Jurkat, Clone E6-1 (cell line): ENCODE results near the gene TGFBR2.

ENCODE experiments used
- DNase-seq: peaks from one replicate; pipeline ENCODE4 v3.0.0-alpha.2; 2011; ENCODE audit warnings: low read depth, low spot score
- H3K4me3 ChIP-seq: 2 replicates; pipeline ENCODE4 v1.5.1; 2011; ENCODE audit warnings: mild to moderate bottlenecking, low read length, control low read depth, moderate library complexity

TGFBR2 gene

DNA sequence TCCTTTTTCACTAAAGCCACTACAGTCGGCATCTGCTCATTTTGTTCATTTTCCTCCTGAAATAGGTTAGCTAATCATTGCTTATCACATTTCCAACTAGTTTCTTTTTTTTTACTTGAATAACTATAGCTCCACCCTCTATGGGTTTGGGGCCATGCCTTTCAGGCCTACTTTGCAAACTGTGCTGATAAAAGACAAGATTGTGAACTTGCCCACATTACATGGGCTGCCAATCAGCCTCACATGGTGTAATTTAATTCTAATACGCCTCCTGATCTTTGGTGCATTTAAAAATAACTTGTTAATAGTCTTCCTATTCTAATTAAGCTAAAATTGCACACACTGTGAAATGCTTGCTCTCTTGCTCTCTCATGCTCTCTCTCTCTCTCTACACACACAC lies 90.5 kb downstream of the TGFBR2 start:
- no peak for DNase-seq
- no peak overlapping the region for H3K4me3 ChIP-seq

DNA sequence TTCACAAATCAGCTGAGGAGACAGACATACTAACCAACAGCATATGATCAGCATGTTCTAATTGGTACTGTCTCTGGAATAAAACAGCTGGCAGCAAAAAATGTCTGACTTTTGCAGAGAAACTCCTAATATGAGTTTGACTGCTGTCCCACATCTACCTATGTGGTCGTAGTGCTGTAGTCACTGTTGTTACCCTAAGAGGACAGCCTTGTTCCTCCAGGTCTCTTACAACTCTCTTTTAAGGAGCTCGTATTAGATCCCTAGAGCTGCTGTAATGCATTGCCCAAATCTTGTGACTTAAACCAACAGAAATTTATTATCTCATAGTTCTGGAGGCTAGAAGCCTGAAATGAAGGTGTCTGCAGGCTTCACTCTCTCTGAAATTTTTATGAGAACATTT lies 92.1 kb downstream of the TGFBR2 start:
- no peak for DNase-seq
- no peak overlapping the region for H3K4me3 ChIP-seq

DNA sequence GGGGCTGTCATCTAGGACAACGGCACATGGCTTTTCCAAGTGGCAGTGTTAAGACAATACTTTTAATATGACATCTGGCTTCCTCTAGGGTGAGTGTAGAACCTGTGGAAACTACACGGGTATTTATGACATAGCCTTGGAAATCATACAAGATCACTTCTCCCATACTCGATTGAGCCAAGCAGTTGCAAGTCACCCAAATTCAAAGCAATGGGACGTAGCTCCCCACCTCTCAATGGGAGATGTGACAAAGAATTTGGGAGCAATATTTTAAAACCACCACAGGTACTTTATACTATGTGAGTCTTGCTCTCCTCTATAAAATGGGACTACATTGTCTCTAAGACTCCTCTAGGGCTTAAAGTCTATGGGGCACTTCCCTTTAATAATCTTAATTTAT lies 93.5 kb downstream of the TGFBR2 start:
- no peak overlapping the region for H3K4me3 ChIP-seq
- no peak for DNase-seq

DNA sequence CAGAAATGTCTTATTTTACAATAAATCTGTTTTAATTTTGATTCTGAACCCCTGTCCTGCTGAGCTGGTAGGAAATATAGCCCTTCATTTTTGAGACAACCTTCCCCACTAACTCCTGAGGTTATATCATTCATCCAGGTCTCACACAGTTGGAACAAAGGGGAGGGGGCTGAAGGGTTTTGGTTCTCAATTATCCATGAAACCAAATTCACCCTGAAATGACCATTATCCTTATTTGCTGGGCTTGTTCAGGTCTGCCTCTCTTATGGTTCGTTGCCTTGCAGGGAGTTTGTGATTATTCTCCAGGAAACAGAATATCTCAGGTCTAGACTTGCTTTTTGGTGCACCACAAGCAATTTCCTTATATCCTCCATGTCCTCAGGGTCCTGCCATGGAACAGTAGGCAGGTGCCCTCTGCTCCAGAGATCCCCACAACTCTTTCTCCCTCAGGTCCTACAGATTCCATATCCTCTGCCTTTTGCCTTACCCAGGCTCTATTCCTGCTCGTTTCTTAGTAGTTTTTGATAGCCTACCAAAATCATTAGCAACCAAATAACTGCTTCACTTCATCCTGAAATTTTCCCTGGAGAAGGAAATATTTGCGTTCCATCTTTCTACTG lies 94.4 kb downstream of the TGFBR2 start:
- H3K4me3 ChIP-seq: no peak overlapping the region
- DNase-seq: no peak

DNA sequence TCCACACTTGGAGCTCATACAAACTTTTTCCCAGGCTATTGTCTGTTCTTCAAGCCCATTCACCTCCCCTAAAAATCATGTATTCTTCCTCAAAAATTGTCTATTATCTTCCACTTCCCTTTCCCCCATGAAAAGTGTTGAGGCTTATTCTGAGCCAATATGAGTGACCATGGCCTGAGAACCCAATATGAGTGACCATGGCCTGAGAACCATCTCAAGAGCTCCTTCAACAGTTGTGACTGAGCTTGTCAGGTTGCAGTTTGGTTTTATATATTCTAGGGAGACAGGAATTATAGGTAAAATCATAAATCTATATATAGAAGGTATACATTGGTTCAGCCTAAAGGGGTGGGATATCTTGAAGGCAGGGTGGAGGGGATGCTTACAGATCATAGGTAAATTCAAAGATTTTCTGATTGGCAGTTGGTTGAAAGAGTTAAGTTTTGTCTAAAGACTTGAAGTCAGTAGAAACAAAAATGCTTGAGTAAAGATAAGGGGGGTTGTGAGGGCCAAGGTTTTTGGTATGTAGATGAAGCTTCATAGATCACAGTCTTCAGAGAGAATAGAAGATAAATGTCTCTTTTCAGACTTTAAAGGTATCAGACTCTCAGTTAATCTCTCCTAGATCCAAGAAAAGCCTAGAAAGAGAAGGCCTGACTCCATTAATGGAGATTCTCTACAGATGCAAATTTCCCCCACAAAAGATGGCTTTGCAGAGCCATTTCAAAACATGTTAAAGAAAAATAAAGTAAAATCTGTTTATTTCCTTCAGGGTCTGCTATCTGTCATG lies 95.8 kb downstream of the TGFBR2 start:
- DNase-seq: no peak

DNA sequence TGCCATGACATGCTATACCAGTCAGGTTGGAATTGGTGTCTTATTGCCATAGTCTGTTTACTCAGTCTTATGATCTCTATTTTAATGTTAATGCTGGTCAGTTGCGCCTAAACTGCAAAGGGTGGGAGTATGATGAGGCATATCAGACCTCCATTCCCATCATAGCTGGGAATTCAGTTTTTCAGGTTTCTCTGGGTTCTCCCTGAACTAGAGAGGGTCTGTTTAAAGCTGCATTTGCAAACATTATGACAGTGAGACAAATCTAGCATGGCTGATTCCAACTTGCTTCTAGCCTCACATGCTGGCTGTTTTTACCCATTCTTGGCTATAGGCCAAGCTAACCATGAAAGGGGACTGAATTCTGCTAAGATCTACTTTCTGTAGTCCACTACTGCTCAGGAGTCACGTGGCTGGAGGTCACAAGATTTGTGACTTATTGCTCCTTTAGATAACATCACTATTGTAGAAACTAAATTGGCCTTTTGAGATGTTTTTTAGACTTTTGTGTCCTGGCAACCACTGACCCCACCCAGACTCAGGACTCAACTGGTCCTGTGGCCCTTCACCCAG lies 96.5 kb downstream of the TGFBR2 start:
- no peak overlapping the region for H3K4me3 ChIP-seq
- no peak for DNase-seq

More for the DNA sequence above, 95.8 kb downstream of the TGFBR2 start:
- no peak overlapping the region for H3K4me3 ChIP-seq

DNA sequence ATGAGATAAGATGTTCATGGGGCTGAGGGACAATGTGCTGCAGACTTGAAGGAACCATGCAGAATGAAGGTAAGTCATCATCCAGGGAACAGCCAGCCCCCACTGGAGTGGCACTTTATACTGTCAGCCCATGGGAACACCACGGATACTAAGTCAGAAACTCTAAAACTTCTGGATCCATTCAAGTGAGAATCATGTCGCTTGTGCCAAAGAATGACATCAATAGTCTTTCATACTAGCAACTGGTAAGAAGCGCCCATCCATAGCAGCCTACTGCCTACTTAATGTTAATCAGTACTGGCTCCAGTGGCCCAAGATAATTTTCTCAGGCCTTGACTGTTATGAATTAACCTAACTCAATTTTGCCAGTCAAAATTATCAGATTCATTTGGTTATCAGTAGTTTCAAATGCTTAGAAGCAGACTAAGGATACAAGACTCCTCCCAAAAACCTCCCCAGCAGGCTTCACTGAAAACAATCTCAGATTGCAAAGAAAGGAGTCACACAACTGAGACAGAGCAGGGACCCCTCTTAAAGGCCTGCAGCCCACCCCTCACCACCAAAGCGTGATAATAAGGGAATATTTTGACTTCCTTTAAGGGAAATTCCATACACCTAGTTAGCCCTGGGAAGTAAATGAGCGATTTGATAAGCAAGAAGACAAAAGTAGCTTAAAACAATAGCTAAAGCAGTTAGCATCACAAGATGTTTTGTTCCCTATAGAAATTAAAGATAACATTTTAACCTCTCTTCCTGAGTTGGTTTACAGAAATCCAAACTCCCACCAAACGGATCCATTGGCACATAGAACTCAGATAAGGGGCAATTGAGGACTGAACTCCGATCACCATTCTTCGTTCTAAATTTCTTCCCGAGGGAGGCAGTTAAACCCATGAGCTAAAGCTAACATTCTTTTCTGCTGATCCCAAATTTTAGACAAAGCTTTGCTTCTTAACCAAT lies 98.8 kb downstream of the TGFBR2 start:
- no peak for DNase-seq
- no peak overlapping the region for H3K4me3 ChIP-seq

DNA sequence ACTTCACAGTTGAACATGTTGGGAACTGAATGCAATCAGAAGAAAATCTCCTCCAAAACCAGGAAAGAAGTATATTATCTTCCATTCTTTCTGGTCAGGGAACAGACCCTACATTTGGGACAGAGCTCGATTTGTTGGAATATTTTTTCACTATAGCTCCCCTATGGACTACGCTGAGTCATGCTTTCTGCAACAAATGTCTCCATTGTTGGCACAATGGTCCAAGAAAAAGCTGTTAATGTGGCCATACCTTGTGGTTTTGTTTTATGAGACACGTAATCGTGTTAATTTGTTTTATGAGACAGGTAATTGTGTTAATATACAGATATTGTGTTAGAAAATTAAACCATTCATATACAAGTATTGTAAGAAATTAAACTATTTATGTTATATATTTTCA lies 101.4 kb downstream of the TGFBR2 start:
- H3K4me3 ChIP-seq: no peak overlapping the region
- no peak for DNase-seq

DNA sequence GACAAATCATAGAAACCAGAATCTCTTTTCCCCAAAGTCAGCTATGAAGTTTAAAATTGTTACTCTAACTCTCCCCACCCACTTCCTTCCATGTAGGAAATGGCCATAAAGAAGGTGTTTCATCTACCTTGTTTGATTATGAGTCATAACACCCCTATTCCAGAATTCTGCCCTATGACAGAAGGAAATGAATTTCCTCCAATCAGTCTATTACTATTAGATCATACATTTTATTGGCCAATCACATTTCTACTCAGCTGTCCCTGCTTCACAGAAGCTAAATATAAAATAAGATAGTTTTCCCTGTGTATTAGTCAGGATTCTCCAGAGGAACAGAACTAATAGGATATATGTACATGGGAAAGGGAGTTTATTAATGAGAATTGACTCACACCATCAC lies 102.1 kb downstream of the TGFBR2 start:
- H3K4me3 ChIP-seq: no peak overlapping the region
- DNase-seq: no peak

DNA sequence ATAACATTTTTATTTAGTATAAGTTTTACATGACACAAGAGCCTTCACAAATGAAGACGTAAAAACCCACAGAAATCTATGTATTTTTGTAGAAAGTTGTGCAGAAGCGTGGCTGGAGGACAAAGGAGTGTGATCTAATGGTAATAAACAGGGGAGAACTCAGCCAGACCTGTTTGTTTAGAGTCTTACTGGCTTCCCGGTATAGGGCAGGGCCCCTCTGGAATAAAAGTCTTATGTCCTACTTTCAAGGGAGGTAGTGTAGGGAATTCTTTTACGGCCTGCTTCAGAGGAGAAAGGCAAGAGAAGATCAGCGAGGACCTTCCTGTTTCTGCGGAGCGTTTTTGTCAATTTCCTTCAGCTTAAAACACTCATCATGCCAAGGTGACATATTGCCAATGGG lies 103.6 kb downstream of the TGFBR2 start:
- no peak overlapping the region for H3K4me3 ChIP-seq

DNA sequence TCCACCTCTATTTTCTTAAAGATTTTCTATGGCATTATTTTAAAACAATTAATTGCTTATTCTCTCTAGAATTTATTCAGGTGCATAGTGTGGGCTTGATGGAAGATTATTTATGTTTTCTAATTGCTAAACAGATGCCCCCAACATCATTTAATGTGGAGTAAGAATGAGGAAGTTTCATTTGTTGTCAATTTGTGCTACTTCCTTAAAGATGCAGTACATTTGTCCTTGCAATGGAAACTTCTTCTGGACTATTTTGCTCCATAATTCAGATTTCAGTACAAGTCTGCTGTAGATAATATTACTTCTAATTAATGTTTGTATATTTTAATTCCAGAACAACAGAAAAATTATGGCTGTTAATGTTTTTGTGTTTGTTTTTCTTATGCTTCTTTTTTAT lies 104.8 kb downstream of the TGFBR2 start:
- H3K4me3 ChIP-seq: no peak overlapping the region
- no peak for DNase-seq

More for the DNA sequence above, 103.6 kb downstream of the TGFBR2 start:
- DNase-seq: no peak

DNA sequence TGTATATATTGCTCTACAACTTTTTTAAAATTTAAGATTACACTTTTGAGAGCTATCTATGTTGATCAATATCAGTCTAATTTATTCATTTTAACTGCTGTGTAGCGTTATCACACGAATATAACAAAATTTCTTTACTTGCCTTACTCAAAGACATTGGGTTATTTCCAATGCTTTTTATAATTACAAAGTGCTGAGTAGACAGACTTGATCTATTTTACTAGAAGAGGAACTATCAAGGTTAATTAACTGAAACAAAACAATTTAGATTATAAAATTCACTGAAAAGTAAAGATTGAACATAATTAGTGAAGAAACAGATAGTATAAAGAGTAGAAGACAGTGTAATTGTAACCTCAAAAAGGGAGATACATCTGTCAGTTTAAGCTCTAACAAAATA lies 105.5 kb downstream of the TGFBR2 start:
- H3K4me3 ChIP-seq: no peak overlapping the region
- DNase-seq: no peak

DNA sequence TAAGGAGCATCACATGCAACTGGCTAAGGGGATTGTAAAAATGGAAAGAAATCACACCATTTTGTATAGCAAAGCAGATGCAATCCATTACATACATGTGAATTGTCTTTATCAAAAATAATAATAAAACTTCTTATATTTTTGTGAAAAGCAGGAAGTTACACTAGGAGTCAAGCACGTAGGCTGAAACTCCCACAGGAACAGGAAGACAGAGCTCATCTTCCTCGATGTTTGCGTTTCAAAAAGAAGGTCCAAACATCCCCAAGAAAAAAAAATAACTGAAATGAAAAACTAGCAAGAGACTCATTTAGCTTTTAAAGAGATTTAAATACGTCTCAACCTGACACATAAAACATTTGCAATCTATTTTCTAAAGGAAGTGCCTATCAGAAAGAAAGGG lies 106.6 kb downstream of the TGFBR2 start:
- no peak for DNase-seq

DNA sequence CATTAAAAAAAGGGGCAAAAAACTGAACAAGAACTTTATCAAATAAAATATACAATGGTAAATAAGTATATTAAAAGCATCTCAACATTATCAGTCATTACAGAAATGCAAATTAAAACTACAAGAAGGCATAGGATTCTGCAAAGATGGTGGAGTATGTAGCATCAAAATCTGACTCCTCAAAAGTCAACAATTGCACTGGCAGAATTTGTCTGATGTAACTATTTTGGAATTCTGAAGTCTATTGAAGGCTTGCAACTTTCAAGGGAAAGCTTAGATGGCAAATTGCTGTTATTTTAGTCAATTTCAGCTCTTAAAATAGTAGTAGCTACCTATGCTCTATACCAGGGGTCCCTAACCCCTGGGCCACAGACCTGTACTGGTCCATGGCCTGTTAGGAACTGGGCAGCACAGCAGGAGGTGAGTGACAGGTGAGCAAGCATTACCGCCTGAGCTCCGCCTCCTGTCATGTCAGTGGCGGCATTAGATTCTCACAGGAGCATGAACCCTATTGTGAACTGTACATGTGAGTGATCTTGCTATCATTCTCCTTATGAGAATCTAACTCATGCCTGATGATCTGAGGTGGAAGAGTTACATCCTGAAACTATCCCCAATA lies 107.6 kb downstream of the TGFBR2 start:
- no peak overlapping the region for H3K4me3 ChIP-seq
- no peak for DNase-seq

More for the DNA sequence above, 106.6 kb downstream of the TGFBR2 start:
- H3K4me3 ChIP-seq: no peak overlapping the region

DNA sequence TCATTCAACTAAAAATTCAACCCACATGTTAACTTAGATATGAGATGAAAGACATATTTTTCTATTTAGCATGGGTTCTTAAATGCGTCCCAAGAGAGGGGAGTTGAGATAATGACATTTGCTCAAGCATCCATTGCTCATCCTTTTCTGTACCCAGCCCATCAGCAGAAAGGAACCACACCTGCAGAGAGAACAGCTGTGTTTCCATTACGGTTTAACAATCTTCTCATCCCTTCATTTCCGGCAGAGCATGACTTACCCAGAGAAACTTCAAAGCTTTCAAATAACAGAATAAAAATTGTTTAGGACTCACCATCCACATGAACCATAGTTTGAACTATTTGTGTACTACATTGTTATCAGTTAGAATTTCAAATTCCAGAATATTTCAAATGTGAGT lies 113.1 kb downstream of the TGFBR2 start:
- no peak overlapping the region for H3K4me3 ChIP-seq
- peak; percentile 59 for DNase-seq

DNA sequence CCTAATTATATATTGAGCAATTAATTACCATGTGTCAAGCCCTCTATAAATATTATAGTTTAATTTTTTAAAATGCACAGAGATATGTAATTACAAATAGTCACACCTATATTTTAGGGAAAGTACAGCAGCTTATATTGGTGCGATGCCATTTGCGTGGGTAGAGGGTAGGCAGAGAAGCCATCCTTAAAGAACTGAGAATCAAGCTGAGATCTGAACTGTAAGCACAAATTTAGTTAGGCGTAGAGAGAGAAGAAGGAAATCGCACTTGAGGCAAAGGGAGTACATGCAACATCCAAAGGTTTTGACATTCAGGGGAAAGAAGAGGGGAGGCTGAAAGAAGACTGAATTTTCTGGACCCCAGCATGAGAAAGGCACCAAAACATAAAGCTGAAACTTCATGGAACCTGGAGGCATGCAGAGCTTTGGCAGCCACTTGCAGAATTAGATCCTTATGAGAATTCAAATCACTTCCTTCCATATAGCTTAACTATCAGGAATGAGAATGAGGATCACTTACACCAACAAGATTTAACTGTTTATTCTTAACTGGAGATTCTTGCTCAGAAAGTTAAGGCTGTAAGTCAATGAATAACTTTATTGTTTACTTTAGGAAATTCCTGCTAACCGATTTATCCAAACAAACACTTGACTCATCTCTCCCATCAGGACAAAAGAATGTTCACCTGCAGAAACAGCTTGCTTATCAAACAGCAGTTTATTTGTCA lies 114.3 kb downstream of the TGFBR2 start:
- no peak for DNase-seq

DNA sequence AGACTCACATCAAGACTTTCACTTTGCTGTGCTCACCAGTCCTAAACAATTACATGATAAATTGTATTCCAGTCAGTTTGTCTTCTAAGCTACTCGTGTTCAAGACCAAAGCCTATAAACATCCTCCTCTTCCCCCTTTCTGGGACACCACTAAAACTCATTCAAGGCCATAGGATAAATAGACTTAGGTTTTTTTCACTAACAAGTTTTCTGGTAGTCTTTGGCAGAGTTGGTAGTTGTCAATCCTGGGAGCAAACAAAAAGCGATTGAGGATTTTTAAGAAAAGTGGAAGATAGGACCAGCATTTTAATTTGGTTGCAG lies 114.9 kb downstream of the TGFBR2 start:
- H3K4me3 ChIP-seq: no peak overlapping the region
- DNase-seq: no peak

More for the DNA sequence above, 114.3 kb downstream of the TGFBR2 start:
- H3K4me3 ChIP-seq: no peak overlapping the region

DNA sequence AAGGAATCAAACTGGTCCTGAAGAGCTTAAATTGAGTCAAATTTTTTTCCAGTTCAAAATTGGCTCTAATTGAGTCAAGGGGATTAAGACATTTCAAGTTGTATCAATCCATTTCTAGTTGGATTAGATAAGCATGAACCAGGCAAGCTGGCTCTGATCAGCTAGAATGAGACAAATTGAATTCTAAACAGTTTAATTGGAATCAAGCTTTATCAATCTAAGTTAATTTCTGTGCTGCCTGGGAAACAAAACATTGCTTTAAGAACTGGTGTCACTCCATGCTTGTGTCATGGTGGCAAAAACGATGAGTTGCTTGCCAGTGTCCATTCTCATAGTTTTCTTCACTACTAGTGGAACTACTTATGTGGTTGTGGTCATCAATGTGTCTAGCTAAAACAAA lies 116.8 kb downstream of the TGFBR2 start:
- no peak for DNase-seq
- H3K4me3 ChIP-seq: no peak overlapping the region

DNA sequence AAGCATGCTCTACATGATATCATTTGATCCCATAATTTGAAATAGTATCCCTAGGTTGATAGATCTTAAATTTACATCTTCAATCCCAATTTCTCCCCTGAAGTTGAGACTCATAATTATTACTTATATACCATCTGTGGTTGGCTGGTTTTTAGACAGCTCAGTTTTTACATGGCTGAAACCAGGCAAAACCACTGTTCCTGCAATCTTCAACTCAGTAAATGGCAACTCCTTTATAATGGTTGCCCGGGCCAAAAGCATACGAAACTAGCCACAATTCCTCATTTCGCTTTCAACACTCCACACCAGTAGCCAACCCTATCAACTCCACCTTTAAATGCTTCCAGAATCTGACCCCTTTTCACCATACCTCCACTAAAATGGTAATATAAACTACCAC lies 118.5 kb downstream of the TGFBR2 start:
- DNase-seq: no peak
- no peak overlapping the region for H3K4me3 ChIP-seq
